Breast epithelium (tissue), 3 donors: Measurements from ENCODE around the gene KCNJ6.

Source experiments
- CTCF ChIP-seq, 3 donors: fragments of 450-650 bp; IDR thresholded peaks; one replicate each; pipeline ENCODE4 v1.5.1; 2016 to 2017; ENCODE audit warnings: antibody characterized with exemption in 3 of 3, mild to moderate bottlenecking in 3 of 3, moderate library complexity in 3 of 3
- POLR2A ChIP-seq: fragments of 450-650 bp; IDR thresholded peaks from one replicate; pipeline ENCODE4 v1.6.1; 2016; ENCODE audit warnings: antibody characterized with exemption, mild to moderate bottlenecking, moderate library complexity

- no peak for TF ChIP-seq CTCF (IDR thresholded peaks at IDR 0.05)
- no peak for TF ChIP-seq POLR2A
Measured at GRCh38 chr21:37653201-37653600, 263.1 kb downstream of the KCNJ6 start.
